Measurements from ENCODE around the gene IFI35.

IFI35 gene

DNA sequence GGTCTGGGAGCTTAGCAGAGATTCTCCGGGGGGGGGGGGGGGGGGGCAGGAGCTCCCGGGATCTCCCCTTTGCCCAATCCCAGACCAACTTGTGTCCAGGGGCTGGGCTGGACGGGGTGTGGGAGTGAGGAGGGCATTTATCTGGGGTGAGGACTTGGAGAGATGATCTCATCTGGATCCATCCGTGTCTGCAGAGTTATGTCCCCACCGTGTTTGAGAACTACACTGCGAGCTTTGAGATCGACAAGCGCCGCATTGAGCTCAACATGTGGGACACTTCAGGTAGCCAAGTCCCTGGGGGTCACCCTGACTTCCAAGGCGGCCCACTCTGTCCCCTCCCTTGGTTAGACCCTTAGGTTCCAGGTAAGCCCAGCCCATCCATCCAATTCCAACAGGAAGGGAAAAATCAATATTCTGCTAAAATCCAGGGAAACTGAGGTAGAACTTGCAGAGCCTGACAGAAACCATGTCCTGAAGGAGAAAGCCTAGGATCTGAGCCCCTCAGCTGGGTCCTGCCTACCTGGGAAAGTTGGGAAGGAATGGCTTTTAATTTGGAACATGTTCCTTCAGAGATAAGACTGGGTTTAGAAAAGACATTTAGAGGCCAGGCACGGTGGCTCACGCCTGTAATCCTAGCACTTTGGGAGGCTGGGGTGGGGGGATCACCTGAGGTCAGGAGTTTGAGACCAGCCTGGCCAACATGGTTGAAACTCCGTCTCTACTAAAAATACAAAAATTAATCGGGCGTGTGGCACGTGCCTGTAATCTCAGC lies 19.4 kb downstream of the IFI35 start:
- Histone ChIP-seq H3K27ac (peak overlapping the region in 1 of 2 donors; percentile 81), H3K4me3 (peak overlapping the region; percentile 74)
- no peak for DNase-seq (ENCODE audit: low spot score)
- TF ChIP-seq, protein P1, sequence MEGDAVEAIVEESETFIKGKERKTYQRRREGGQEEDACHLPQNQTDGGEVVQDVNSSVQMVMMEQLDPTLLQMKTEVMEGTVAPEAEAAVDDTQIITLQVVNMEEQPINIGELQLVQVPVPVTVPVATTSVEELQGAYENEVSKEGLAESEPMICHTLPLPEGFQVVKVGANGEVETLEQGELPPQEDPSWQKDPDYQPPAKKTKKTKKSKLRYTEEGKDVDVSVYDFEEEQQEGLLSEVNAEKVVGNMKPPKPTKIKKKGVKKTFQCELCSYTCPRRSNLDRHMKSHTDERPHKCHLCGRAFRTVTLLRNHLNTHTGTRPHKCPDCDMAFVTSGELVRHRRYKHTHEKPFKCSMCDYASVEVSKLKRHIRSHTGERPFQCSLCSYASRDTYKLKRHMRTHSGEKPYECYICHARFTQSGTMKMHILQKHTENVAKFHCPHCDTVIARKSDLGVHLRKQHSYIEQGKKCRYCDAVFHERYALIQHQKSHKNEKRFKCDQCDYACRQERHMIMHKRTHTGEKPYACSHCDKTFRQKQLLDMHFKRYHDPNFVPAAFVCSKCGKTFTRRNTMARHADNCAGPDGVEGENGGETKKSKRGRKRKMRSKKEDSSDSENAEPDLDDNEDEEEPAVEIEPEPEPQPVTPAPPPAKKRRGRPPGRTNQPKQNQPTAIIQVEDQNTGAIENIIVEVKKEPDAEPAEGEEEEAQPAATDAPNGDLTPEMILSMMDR (IDR thresholded peaks at IDR 0.05), result no peak

DNA sequence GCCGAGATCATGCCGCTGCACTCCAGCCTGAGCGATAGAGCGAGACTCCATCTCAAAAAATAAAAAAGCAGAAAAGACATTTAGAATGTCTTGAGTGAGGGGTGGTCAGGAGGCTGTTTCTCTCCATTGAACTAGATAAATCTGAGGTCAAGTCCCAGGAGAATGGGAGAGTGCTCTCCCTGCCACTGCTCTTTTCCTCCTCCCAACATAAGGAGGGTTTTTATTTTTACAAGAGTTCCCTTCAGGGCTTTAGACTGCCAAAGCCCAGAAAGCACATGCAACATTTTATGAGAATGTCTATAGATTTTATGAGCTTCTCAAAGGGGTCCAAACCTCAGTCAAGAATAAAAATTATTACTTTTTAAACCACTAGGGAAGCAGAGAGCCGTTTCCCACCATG lies 20.0 kb downstream of the IFI35 start:
- no peak overlapping the region for H3K4me3 ChIP-seq
- TF ChIP-seq, protein P1 (IDR thresholded peaks at IDR 0.05), result no peak
- H3K27ac ChIP-seq, result no peak overlapping the region
- no peak for DNase-seq (ENCODE audit: low spot score)

DNA sequence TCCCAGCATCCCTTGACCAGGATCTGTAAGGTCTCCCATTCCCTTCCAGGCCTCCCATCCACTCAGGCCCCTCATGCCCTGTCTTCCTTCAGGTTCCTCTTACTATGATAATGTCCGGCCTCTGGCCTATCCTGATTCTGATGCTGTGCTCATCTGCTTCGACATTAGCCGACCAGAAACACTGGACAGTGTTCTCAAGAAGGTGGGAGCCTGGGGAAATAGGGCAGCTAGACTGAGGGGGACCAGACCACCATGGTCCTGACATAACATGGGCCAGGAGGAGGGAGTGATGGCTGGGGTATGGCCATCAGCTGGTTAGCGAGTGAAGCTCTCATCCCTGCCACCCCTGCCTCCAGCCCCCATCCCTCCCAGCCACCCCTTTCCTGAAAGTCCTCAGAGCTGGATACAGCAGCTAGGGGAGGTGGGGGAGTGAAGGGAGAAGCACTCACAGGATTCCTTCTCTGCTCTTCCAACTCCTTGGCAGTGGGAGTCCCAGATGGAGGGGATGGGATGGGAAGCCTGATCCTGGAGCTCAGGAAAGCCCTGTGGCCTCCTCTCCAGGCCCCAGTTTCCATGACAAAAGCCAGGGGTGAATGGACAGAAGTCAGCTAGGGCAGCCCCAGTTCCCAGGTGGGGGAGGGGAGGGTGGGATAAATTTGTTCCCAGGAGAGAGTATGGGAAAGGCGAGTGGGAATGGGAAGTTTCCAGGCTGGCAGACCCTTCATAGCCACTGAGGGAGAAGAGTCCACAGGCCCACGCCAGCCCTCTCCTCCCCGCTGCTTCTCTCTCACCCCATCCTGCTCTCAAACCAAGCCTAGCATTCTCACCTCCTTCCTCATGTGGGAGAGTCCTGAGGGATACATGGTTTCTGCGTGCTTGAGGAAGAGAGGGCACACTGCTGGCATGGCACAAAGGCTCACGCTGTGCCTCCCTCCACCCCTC lies 20.8 kb downstream of the IFI35 start:
- TF ChIP-seq, protein P1 (IDR thresholded peaks at IDR 0.05), result no peak
- Histone ChIP-seq H3K27ac (no peak overlapping the region), H3K4me3 (no peak overlapping the region)
- no peak for DNase-seq (ENCODE audit: low spot score)

DNA sequence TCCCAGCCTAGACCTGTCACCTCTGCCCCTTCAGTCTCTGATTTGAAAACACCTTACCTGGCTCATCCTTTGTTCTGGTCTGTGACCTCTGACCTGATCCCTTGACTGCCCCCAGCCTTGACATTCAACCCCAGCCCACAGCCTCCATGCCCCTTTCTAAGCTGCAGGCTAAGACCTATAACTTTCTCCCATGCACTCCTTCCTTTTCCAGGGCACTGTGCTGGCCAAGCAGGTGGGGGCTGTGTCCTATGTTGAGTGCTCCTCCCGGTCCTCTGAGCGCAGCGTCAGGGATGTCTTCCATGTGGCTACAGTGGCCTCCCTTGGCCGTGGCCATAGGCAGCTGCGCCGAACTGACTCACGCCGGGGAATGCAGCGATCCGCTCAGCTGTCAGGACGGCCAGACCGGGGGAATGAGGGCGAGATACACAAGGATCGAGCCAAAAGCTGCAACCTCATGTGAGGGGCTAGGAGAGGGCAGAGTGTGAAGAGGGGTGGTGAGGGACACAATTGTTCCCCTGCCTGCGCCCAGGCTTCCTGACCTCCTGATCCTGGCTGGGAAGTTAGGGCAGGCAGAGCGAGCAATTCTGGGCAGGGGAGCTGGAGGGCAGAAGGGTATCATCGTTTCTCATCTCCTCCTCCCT lies 21.8 kb downstream of the IFI35 start:
- DNase-seq (ENCODE audit: low spot score), result no peak
- TF ChIP-seq, protein P1 (IDR thresholded peaks at IDR 0.05), result no peak
- H3K4me3 ChIP-seq, result no peak overlapping the region
- no peak overlapping the region for H3K27ac ChIP-seq

DNA sequence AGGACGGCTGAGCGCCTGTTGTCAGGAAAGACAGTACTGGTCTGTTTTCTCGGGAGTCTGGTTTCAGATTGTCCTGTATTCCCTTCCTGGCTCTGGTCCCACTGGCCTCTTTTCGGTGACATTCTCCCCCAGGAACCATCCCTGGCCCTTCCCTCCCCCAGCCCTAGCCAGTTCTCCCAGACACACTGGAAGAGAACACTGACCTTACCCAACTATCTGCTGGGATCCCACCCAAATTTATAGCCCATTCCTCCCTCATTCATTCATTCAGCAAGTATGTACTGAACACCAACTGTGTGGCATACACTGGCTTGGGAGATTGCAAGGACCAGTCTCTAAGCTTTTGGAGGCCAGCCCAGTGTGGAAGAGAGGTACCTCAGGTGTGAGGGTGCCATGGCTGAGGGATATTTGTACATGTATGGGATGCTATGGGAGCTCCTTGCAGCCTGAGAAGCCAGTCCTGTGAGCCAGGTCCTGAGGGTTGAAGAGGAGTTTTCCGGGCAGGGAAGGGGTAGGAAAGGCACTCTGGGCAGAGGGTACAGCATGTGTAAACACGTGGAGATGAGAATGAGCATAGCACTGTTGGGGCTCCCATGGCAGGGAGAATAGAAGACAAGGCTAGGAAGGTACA lies 23.7 kb downstream of the IFI35 start:
- TF ChIP-seq, protein P1 (IDR thresholded peaks at IDR 0.05), result no peak
- DNase-seq (ENCODE audit: low spot score), result no peak
- no peak overlapping the region for H3K4me3 ChIP-seq
- no peak overlapping the region for H3K27ac ChIP-seq

DNA sequence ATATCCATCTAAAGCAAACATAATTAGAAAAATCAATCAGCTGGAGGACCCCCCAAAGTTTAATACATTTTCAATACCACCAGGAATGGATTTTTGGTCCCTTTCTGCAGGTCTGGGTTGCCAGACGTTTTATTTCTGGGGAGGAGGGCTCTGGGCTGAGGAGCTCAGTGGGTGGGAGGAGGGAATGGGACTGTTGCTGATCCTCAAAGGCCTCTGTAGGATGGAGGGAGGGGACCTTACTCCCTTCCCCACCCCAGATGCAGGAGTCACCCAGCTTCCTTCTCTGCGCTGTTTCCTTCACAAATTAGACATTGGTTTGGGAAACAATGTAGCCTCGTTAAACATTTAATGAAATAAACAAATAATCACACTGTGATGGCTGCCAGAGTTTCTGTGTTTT lies 25.1 kb downstream of the IFI35 start:
- no peak for DNase-seq (ENCODE audit: low spot score)
- Histone ChIP-seq H3K4me3 (no peak overlapping the region), H3K27ac (no peak overlapping the region)
- TF ChIP-seq, protein P1 (IDR thresholded peaks at IDR 0.05), result no peak

Measured in coronary artery (tissue), 2 donors.